PC-9 (cell line): ENCODE data around the gene PIP5K1B.

Experiments used
- CTCF ChIP-seq: fragments of 200-600 bp; sonication (generic); conservative IDR thresholded peaks from 2 replicates; pipeline ENCODE4 v1.6.1; 2017; ENCODE audit warnings: mixed run types, antibody characterized with exemption, mild to moderate bottlenecking, moderate library complexity
- EZH2 ChIP-seq: fragments of 200-600 bp; sonication (generic); IDR thresholded peaks from 2 replicates; pipeline ENCODE4 v1.8.0; 2017; ENCODE audit warnings: antibody characterized with exemption, low read depth

GRCh38 chr9:68708513-68708912 lies 3.5 kb downstream of the PIP5K1B start:
- TF ChIP-seq CTCF, result no peak
- no peak for TF ChIP-seq EZH2
